Measurements from ENCODE around the gene LAMTOR5. TPM values are rescaled to one million over a fixed set of nuclear protein-coding genes. Genes with fewer than 3 reads are reported as not detected.

Gene LAMTOR5
- 378 TPM for polyA plus RNA-seq (2012; ENCODE audit: insufficient read depth, insufficient read length, low read depth)

DNA sequence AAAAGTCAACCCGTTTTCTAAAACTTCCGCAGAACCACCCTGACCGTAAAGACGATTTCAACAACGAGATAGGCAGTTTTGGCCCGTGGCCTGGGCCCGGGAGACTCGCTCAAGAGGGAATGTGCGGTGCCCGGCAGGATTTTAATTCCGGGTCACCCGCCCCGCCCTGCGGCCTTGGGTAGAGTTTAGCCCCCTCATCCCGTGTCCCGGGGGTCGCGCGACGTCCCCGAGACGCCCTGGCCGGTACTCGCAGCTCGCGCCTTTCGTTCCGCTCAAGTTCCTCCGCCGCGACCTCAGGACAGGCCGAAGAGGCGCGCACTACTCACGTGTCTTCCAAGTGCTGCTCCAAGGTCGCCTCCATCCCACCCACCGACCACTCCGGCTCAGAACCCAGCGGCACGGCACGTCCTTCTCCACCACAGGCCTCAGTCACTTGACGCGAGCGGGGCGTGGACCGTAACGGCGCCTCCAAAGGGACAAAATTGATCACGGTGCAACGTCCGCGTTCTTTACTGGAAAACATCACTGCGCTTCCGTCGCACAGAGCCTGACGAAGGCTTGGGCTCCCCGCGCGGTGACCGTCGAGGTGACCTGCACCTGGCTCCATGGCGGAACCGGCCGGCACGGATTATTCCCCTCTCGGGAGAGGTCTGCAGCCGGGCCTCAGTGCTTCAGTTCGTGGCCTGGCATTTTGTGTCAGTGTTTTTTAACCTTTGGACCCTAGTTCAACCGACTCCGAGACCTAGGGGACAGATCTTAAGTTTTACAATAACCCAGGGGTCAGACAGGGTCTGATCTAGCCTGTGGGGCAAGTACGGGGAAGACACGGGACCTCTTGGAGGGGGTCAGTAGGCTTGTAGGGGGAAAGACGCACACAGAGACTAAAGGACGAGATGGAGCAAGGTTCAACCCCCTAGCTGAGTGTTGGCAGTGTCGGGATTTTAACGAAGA, at the start of gene LAMTOR5:
Gene LAMTOR5, minus strand, starts transcription at position 435 of the 951 bp plus-strand sequence. Its CDS starts 74 bp downstream, at position 361.
- H3K36me3 ChIP-seq = peaks cover 30% of the 10 kb centered on the region
- H3K4me1 ChIP-seq = no peaks in the 10 kb centered on the region
- TF ChIP-seq, protein P1, sequence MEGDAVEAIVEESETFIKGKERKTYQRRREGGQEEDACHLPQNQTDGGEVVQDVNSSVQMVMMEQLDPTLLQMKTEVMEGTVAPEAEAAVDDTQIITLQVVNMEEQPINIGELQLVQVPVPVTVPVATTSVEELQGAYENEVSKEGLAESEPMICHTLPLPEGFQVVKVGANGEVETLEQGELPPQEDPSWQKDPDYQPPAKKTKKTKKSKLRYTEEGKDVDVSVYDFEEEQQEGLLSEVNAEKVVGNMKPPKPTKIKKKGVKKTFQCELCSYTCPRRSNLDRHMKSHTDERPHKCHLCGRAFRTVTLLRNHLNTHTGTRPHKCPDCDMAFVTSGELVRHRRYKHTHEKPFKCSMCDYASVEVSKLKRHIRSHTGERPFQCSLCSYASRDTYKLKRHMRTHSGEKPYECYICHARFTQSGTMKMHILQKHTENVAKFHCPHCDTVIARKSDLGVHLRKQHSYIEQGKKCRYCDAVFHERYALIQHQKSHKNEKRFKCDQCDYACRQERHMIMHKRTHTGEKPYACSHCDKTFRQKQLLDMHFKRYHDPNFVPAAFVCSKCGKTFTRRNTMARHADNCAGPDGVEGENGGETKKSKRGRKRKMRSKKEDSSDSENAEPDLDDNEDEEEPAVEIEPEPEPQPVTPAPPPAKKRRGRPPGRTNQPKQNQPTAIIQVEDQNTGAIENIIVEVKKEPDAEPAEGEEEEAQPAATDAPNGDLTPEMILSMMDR (IDR thresholded peaks at IDR 0.05; ENCODE audit: low read depth, low read length) = no peak
- H3K9me3 ChIP-seq = no peaks in the 10 kb centered on the region
- peak; percentile 90 for DNase-seq
- no peaks in the 10 kb centered on the region for H3K27me3 ChIP-seq
- peak within 1 kb of the TSS; percentile 73 for H3K4me3 ChIP-seq (ENCODE audit: low read depth, low read length)

DNA sequence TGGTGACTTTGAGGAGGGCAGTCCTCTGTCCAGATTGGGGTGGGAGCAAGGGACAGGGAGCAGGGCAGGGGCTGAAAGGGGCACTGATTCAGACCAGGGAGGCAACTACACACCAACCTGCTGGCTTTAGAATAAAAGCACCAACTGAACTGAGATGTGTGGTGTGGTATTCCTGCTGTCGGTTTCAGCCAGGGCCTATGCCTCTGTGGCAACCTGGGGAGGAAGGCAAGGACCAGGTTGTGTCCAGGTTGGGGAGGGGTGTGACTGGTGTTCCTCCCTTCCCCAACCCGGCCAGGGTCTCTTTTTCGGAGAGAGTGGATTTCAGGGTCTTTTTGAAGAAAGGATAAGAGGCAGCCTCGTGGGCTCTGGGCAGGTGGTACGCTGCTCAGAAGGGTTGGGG, 49.7 kb upstream of the LAMTOR5 start:
- H3K4me1 ChIP-seq = no peaks in the 10 kb centered on the region
- TF ChIP-seq, protein P1 (IDR thresholded peaks at IDR 0.05; ENCODE audit: low read depth, low read length) = no peak
- DNase-seq = no peak
- H3K27me3 ChIP-seq = no peaks in the 10 kb centered on the region
- no peaks in the 10 kb centered on the region for H3K9me3 ChIP-seq
- no peaks in the 10 kb centered on the region for H3K36me3 ChIP-seq
- H3K4me3 ChIP-seq (ENCODE audit: low read depth, low read length) = no peak overlapping the region

DNA sequence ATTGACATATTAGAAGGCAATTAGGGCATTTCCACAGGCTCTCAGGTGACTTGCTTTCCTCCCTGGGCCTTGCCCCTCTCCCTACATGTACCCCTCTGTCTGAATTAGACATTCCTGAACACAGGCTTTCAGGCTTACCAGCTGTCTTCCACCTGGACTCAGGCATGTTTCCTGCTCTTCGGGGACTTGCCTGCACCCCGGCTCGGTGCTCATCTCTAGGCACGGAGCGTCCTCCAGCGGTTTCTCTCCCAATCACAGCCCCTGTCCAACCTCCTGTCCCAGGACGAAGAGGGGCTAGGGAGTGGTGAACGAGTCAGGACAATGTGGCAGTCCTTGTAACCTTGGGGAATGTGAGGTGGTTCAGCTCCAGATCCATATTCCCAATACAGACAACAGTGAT, 47.7 kb upstream of the LAMTOR5 start:
- H3K4me3 ChIP-seq (ENCODE audit: low read depth, low read length) = no peak overlapping the region
- H3K36me3 ChIP-seq = no peaks in the 10 kb centered on the region
- TF ChIP-seq, protein P1 (IDR thresholded peaks at IDR 0.05; ENCODE audit: low read depth, low read length) = no peak
- no peaks in the 10 kb centered on the region for H3K9me3 ChIP-seq
- no peaks in the 10 kb centered on the region for H3K4me1 ChIP-seq
- no peak for DNase-seq
- peaks cover 6% of the 10 kb centered on the region for H3K27me3 ChIP-seq

DNA sequence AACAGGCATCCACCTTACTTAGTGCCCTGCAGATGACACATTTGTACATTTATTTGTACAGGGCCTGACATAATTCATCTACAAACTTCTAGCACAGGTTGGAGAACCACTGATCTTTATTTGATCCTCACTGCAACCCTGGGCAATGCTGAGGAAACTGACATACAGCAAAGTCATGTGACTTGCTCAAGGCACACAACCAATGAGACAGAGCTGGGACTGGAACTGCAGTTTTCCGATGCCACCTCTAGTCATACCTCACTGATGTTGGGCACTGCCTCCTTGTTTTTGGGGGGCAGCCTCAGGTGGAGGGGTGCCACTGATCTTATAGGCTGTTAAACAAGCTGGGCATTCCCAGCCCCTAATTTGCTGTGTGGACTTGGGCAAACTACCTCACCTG, 46.8 kb upstream of the LAMTOR5 start:
- Histone ChIP-seq H3K36me3 (no peaks in the 10 kb centered on the region), H3K4me3 (ENCODE audit: low read depth, low read length) (no peak overlapping the region), H3K4me1 (no peaks in the 10 kb centered on the region), H3K27me3 (peaks cover 12% of the 10 kb centered on the region), H3K9me3 (no peaks in the 10 kb centered on the region)
- no peak for DNase-seq
- TF ChIP-seq, protein P1 (IDR thresholded peaks at IDR 0.05; ENCODE audit: low read depth, low read length) = no peak

DNA sequence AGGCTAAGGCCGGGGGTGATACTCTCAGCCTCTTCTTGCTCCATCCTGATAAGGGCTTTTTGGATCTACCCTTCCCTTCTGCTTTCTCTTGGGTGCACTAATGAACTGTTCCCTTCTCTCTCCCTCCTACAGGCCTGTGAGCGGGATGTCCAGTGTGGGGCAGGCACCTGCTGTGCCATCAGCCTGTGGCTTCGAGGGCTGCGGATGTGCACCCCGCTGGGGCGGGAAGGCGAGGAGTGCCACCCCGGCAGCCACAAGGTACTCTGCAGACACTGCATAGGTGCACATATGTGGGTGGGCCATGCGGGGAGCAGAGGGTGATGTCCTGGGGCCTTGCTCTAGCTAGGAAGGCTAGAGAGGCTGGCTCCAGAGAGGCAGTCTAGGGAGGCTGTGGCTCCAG, 46.3 kb upstream of the LAMTOR5 start:
- no peak overlapping the region for H3K4me3 ChIP-seq (ENCODE audit: low read depth, low read length)
- no peaks in the 10 kb centered on the region for H3K4me1 ChIP-seq
- H3K27me3 ChIP-seq = peaks cover 12% of the 10 kb centered on the region
- TF ChIP-seq, protein P1 (IDR thresholded peaks at IDR 0.05; ENCODE audit: low read depth, low read length) = no peak
- H3K36me3 ChIP-seq = no peaks in the 10 kb centered on the region
- no peak for DNase-seq
- no peaks in the 10 kb centered on the region for H3K9me3 ChIP-seq

DNA sequence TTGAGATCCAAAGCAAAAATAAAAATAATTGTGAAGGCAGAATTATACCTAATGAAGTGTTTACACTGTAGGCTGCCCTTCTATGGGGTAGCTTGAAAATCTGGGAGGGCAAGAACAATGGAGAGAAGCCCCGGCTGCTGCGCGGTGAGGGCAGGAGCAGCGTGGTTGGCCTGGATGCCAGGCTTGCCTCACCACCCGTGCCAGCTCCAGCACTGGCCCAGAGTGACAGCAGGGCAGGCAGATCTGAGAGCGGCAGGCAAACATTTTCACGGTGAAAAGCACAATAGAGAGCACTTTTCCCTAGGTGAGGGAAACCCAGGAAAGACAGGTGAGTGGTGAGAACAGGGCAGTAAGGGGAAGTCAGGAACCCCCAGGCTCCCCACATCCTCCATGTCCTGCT, 44.8 kb upstream of the LAMTOR5 start:
- no peaks in the 10 kb centered on the region for H3K9me3 ChIP-seq
- peaks cover 16% of the 10 kb centered on the region for H3K27me3 ChIP-seq
- no peaks in the 10 kb centered on the region for H3K4me1 ChIP-seq
- H3K4me3 ChIP-seq (ENCODE audit: low read depth, low read length) = no peak overlapping the region
- TF ChIP-seq, protein P1 (IDR thresholded peaks at IDR 0.05; ENCODE audit: low read depth, low read length) = no peak
- no peak for DNase-seq
- H3K36me3 ChIP-seq = no peaks in the 10 kb centered on the region

All from BE2C (cell line).